Measurements from ENCODE around the gene SKI.

Gene SKI

DNA sequence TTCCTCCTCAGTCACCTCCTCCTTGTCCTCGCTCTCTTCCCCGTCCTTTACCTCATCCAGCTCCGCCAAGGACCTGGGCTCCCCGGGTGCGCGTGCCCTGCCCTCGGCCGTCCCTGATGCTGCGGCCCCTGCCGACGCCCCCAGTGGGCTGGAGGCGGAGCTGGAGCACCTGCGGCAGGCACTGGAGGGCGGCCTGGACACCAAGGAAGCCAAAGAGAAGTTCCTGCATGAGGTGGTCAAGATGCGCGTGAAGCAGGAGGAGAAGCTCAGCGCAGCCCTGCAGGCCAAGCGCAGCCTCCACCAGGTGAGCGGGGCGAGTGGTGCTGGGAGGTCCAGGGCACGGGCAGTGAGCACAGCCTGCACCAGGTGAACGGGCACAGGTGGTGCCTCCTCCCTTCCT is 76.2 kb downstream of the SKI start:
- H3K4me3 ChIP-seq: no peak overlapping the region
- H3K27ac ChIP-seq: no peak overlapping the region
- intact Hi-C loops (cut with DNase I; ENCODE audit: low total_unique reads): no loop called here
- TF ChIP-seq, protein P1, sequence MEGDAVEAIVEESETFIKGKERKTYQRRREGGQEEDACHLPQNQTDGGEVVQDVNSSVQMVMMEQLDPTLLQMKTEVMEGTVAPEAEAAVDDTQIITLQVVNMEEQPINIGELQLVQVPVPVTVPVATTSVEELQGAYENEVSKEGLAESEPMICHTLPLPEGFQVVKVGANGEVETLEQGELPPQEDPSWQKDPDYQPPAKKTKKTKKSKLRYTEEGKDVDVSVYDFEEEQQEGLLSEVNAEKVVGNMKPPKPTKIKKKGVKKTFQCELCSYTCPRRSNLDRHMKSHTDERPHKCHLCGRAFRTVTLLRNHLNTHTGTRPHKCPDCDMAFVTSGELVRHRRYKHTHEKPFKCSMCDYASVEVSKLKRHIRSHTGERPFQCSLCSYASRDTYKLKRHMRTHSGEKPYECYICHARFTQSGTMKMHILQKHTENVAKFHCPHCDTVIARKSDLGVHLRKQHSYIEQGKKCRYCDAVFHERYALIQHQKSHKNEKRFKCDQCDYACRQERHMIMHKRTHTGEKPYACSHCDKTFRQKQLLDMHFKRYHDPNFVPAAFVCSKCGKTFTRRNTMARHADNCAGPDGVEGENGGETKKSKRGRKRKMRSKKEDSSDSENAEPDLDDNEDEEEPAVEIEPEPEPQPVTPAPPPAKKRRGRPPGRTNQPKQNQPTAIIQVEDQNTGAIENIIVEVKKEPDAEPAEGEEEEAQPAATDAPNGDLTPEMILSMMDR (IDR thresholded peaks at IDR 0.05): no peak
- H3K27me3 ChIP-seq: no peaks in the 10 kb centered on the region
- H3K9me3 ChIP-seq: no peaks in the 10 kb centered on the region
- H3K36me3 ChIP-seq: peaks cover 57 to 67% (median 65%) of the 10 kb centered on the region in 3 donors
- no peak for DNase-seq
- H3K4me1 ChIP-seq: peaks cover 8 to 44% (median 35%) of the 10 kb centered on the region in 4 donors

DNA sequence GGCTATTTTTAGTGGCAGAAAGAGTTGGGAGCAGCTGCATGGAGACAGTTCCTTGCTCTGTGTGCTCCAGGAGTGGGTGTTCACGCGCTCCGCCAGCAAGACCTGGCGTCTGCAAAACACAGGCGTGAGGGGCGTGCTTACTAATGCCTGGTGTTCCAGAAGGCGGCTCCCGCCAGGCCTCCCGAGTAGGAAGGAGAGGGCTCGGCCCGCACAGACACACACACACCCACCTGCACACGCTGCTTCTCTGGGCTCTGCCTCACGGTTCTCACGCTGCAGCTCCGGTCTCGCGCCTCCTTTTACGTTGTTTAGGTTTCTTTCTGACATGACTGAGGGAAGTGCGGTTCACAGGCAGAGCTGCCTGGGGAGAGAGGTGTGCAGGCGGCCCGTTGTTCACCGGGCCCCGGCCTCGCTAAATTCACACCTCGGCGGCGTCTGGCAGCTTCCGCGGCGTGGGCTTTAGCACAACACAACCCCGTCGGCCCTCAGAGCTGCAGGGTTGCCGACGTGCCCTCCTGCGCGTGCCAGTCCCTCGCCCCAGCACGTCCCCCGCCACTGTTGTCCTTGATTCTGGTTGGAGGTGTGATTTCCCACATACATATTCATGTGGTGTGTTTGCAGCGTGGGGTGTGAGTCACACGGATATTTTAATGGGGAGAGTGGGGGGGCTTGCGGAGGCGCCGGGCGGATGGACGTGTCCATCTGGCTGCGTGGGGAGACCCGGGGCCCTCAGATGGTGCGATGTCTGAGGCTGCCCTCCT is 77.0 kb downstream of the SKI start:
- H3K27ac ChIP-seq: peak overlapping the region in 1 of 2 donors; percentile 29
- no peaks in the 10 kb centered on the region for H3K27me3 ChIP-seq
- H3K36me3 ChIP-seq: peaks cover 57 to 68% (median 66%) of the 10 kb centered on the region in 3 donors
- H3K4me3 ChIP-seq: no peak overlapping the region
- intact Hi-C loops (cut with DNase I; ENCODE audit: low total_unique reads): no loop called here
- TF ChIP-seq, protein P1 (IDR thresholded peaks at IDR 0.05): no peak
- peaks cover 6 to 38% (median 29%) of the 10 kb centered on the region in 4 donors for H3K4me1 ChIP-seq
- no peak for DNase-seq
- H3K9me3 ChIP-seq: no peaks in the 10 kb centered on the region

DNA sequence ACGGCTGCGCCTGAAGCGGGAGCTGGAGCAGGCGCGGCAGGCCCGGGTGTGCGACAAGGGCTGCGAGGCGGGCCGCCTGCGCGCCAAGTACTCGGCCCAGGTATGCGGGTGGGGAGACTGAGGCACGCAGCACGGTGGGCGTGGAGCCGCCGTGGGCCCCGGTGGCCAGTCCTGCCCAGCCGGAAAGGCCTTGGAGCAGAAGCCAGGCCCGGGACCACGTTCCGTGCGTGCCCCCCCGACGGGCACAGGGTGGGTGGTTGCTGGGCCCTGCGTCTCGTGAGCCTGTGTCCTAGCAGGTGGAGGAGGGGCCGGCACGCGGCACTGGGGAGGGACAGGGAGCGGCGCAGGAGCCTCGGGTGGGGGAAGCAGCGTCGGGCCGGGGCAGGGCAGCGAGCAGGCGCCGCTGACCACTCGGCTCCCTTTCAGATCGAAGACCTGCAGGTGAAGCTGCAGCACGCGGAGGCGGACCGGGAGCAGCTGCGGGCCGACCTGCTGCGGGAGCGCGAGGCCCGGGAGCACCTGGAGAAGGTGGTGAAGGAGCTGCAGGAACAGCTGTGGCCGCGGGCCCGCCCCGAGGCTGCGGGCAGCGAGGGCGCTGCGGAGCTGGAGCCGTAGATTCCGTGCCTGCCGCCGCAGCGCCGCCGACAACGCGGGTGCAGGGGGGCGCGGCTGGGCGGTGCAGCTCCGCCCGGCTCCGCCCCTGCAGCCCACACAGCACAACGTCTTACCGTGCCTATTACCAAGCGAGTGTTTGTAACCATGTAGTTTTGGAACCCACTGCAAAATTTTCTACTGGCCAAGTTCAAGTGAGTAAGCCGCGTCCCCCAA is 78.2 kb downstream of the SKI start:
- no peaks in the 10 kb centered on the region for H3K27me3 ChIP-seq
- no peaks in the 10 kb centered on the region for H3K9me3 ChIP-seq
- no peak overlapping the region for H3K27ac ChIP-seq
- no peak for DNase-seq
- H3K36me3 ChIP-seq: peaks cover 57 to 74% (median 66%) of the 10 kb centered on the region in 3 donors
- TF ChIP-seq, protein P1 (IDR thresholded peaks at IDR 0.05): no peak
- H3K4me3 ChIP-seq: no peak overlapping the region
- intact Hi-C loops (cut with DNase I; ENCODE audit: low total_unique reads): no loop called here
- H3K4me1 ChIP-seq: peaks cover 10 to 38% (median 28%) of the 10 kb centered on the region in 4 donors

DNA sequence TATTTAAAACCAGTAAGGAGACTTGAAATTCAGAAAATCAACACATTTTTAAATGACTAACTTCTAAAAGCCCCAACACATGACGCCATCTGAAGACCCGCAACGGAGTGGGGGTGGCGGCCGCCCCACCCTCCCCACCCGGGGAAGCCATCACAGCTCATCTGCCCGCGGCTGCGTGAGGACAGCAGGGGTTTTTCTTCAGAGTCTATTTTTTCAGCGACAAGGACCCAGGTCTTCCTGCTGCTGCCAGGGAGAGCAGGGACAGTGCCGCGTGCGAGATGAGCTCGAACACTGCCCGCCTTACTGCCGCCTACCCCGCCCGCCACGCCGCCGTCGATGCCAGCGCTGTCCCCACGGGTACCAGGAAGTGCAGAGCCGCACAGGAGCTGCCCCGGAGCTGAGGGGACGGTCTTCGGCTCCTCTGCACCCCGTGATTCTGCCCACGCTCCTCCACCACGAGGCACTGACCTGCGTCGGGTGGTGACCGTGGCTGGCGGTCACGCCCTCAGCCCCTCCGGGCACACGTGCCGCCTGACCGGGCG is 79.0 kb downstream of the SKI start:
- peaks cover 57 to 74% (median 66%) of the 10 kb centered on the region in 3 donors for H3K36me3 ChIP-seq
- H3K4me1 ChIP-seq: peaks cover 14 to 38% (median 28%) of the 10 kb centered on the region in 4 donors

DNA sequence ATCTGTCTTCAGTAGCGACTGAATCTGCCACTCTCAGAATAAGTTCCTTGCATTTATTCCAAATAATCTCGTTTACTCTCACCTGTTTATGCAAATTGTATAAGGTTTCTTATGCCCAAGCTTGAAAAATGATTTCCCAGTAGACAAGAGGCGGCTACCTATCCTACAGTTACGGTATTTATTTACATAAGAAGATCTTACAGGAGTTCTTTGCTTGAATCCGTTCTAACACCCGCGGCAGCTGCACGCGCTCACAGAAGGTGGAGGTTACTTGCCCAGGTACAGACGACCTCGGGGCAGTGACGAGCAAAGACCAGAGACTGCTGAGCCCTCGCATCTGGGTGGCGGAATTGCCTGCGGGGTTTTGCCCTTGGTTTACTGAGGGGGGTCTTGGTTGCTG is 79.9 kb downstream of the SKI start:
- Histone ChIP-seq H3K9me3 (no peaks in the 10 kb centered on the region), H3K27ac (no peak overlapping the region), H3K27me3 (no peaks in the 10 kb centered on the region), H3K4me3 (no peak overlapping the region), H3K4me1 (peaks cover 14 to 38% (median 30%) of the 10 kb centered on the region in 4 donors), H3K36me3 (peaks cover 57 to 68% (median 64%) of the 10 kb centered on the region in 3 donors)
- no peak for DNase-seq
- TF ChIP-seq, protein P1 (IDR thresholded peaks at IDR 0.05): no peak
- intact Hi-C loops (cut with DNase I; ENCODE audit: low total_unique reads): no loop called here

More for the DNA sequence above, 79.0 kb downstream of the SKI start:
- no peaks in the 10 kb centered on the region for H3K9me3 ChIP-seq
- H3K27me3 ChIP-seq: no peaks in the 10 kb centered on the region
- intact Hi-C loops (cut with DNase I; ENCODE audit: low total_unique reads): no loop called here
- no peak overlapping the region for H3K4me3 ChIP-seq
- no peak overlapping the region for H3K27ac ChIP-seq
- TF ChIP-seq, protein P1 (IDR thresholded peaks at IDR 0.05): no peak
- no peak for DNase-seq

Measured in tibial artery (tissue), 4 donors.